ENCODE measurements around the gene AGXT2. TPM values are rescaled to one million over a fixed set of nuclear protein-coding genes. Genes with fewer than 3 reads are reported as not detected.

AGXT2 gene, protein sequence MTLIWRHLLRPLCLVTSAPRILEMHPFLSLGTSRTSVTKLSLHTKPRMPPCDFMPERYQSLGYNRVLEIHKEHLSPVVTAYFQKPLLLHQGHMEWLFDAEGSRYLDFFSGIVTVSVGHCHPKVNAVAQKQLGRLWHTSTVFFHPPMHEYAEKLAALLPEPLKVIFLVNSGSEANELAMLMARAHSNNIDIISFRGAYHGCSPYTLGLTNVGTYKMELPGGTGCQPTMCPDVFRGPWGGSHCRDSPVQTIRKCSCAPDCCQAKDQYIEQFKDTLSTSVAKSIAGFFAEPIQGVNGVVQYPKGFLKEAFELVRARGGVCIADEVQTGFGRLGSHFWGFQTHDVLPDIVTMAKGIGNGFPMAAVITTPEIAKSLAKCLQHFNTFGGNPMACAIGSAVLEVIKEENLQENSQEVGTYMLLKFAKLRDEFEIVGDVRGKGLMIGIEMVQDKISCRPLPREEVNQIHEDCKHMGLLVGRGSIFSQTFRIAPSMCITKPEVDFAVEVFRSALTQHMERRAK
- total RNA-seq = not detected in 2 replicates

DNA sequence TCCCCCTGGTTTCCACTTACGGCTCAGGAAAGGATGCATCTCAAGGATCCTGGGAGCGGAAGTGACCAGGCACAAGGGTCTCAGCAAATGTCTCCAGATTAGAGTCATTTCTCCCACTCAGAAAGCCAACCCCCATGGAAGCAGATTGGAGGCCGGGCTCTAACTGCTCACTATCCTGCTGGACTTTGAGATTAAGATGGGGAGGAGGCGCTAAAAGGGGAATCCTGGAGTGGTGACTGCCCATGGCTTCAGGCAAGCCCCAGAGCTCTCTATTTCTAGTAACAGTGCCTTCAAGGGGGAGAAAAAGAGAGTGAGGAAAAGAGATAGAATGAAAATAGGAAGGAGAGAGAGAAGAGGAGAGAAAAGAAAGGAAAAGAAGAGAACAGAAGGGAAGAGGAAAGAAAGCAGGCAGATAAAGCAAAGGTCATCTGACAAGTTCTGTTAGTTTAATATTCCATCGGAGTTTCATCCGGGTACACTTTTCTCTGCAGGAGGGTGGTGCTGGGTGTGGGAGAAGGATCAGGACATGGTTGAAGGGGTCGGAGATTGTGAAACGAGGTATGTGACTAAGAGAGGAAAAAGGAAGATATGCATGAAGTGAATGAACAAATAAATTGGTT is at the start of gene AGXT2:
Gene AGXT2, minus strand, starts transcription at position 165 of the 620 bp plus-strand sequence. Its CDS starts 57 bp downstream, at position 108.
- intact Hi-C loops (cut with micrococcal nuclease) = no loop called here

- intact Hi-C loops (cut with micrococcal nuclease) = no loop called here
These were observed 49.2 kb upstream of the AGXT2 start for GRCh38 chr5:35096932-35097331.

GRCh38 chr5:35096216-35096615 is 48.5 kb upstream of the AGXT2 start:
- intact Hi-C loops (cut with micrococcal nuclease) = no loop called here

GRCh38 chr5:35095366-35095765 is 47.6 kb upstream of the AGXT2 start:
- intact Hi-C loops (cut with micrococcal nuclease) = no loop called here

GRCh38 chr5:35094948-35095347 is 47.2 kb upstream of the AGXT2 start:
- intact Hi-C loops (cut with micrococcal nuclease) = no loop called here

DNA sequence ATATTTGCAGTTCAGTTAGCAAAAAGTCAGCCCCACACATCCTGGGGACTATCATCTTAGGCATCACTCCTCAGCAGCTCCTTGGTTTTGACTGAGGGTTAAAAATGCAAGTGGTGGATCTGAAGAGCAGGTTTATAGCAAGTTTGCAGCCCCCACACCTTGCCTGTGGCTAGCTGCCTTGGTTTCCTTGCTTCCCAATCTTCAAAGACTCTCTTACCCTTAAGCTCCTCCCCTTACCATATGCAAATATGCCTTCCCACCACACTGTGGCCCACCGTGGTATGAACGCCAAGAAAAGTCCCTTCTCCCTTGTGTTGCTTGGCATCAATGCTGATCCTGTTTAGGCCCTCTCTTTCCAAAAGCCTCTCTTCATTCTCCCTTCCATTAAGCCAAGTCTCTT is 45.0 kb upstream of the AGXT2 start:
- intact Hi-C loops (cut with micrococcal nuclease) = no loop called here

DNA sequence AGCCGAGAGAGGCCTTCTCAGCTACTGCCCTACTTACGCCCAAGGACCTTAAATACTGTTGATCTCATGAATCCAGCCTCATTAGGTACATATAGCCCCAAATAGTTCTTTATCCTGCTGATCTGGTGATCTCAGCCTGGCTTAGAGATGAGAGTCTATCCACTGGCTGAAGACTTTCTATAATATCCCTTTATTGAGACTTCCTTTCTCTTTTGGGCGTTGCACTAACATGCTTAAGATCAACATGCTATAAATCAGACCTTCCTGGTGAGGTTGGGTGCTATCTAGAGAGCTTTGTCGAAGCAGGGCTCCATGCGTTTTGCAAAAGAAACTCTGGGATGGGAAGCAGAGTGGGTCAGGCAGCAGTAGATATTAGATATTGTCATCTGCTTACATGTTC is 44.0 kb upstream of the AGXT2 start:
- intact Hi-C loops (cut with micrococcal nuclease) = no loop called here

- intact Hi-C loops (cut with micrococcal nuclease) = loop anchor here (1.0 kb wide), 1 partner anchor 94 kb away; no protein-coding TSS in a partner anchor
These were observed 41.9 kb upstream of the AGXT2 start for GRCh38 chr5:35089334-35090314.

GRCh38 chr5:35087991-35088390 is 40.2 kb upstream of the AGXT2 start:
- intact Hi-C loops (cut with micrococcal nuclease) = no loop called here

GRCh38 chr5:35083150-35083549 is 35.4 kb upstream of the AGXT2 start:
- intact Hi-C loops (cut with micrococcal nuclease) = no loop called here

- intact Hi-C loops (cut with micrococcal nuclease) = no loop called here
These were observed 34.8 kb upstream of the AGXT2 start for GRCh38 chr5:35082530-35082929.

- intact Hi-C loops (cut with micrococcal nuclease) = no loop called here
These were observed 33.4 kb upstream of the AGXT2 start for GRCh38 chr5:35081134-35081533.

DNA sequence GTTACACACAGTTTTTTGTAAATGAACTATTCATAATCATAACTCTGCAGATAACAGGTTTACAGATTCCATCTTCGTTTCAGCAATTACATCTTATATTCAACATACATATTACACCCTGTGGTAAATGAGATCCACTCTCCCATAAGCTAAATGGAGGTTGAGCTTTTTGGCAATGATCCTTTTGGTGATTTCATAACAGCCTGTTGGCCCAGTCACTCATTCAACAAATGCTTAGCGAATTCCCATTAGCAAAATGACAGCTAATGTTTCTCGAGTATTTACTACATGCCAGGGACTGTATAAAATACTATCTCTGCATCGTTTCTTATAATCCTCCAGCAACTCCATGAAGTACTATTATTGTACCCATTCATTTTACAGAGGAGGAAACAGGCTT is 25.4 kb upstream of the AGXT2 start:
- intact Hi-C loops (cut with micrococcal nuclease) = no loop called here

DNA sequence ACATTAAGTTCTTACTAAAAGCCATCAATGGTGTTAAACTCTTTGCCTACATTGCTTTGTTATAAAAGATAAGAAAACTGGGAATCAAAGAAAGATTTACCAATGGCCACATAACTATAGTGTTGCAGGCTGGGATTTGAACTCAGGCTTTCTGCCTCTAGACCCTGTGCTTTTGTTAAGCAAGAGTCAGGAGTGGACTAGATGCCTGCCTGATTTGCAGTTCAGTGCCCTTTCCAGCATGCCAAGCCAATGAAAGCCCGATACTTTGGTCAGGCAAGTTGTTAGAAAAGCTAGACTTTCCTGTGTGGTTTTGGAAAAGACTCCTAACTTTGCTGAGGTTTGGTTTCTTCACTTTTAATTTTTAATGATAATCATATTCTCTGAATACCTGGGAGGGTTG is 21.4 kb upstream of the AGXT2 start:
- intact Hi-C loops (cut with micrococcal nuclease) = no loop called here

DNA sequence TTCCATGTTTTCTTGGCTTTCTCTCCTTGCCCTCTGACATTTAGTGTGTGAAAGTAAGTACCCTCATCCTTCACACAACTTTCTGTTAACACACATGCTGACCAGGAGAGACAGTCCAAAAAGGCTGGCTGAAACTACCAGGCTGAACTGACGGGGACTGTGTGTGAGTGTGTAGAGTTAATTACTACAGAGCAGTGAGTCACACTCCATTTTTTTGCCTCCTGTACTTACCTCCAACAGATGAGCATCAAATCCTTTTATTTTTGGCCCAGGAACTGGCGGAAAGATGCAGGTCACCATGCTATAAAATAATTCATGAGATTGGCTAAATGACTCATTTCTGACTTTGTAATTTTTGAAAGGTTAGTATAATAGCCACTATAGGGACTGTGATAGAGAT is 20.2 kb upstream of the AGXT2 start:
- intact Hi-C loops (cut with micrococcal nuclease) = no loop called here

- intact Hi-C loops (cut with micrococcal nuclease) = no loop called here
These were observed 18.6 kb upstream of the AGXT2 start for GRCh38 chr5:35066260-35066795.

DNA sequence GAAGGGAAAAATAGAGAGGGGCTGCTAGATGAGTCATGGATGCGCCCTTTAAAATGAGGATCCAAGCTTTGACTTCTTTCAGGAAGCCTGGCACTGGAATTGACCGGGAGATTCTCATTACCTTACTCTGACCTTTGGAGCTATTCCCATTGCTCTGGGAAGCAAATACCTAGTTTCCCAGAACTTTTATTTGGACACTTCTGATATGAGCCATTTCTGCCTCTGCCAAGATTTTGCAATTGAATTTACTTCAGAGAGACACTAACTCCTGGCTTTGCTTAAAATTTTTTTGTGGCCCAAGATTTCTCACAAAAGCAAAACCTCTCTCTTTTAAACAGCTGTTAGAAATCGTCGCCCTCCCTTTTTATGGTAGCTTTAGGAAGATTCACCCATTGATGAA is 15.7 kb upstream of the AGXT2 start:
- intact Hi-C loops (cut with micrococcal nuclease) = no loop called here

GRCh38 chr5:35061211-35061770 is 13.5 kb upstream of the AGXT2 start:
- intact Hi-C loops (cut with micrococcal nuclease) = no loop called here

- intact Hi-C loops (cut with micrococcal nuclease) = no loop called here
These were observed 12.5 kb upstream of the AGXT2 start for GRCh38 chr5:35060236-35060635.

GRCh38 chr5:35059251-35059650 is 11.5 kb upstream of the AGXT2 start:
- intact Hi-C loops (cut with micrococcal nuclease) = no loop called here

- intact Hi-C loops (cut with micrococcal nuclease) = no loop called here
These were observed 10.6 kb upstream of the AGXT2 start for GRCh38 chr5:35058374-35058788.
